SJSA1 (cell line): ENCODE measurements around the gene VAT1L. TPM values are rescaled to one million over a fixed set of nuclear protein-coding genes. Genes with fewer than 3 reads are reported as not detected.

ENCODE experiments used
- DNase-seq, 2 experiments: peaks; one replicate each; pipeline ENCODE4 v3.0.0-alpha.2; 2015 to 2020; ENCODE audit warnings: low spot score in 2 of 2, low read depth in 1 of 2
- H3K27ac ChIP-seq: fragments of 250-450 bp; sonication (Bioruptor Pico); 2 replicates; pipeline ENCODE4 v1.5.1; 2020; ENCODE audit warnings: mild to moderate bottlenecking, moderate library complexity
- H3K27me3 ChIP-seq: fragments of 250-450 bp; sonication (Bioruptor Pico); replicated peaks from 2 replicates; pipeline ENCODE4 v1.5.1; 2020; ENCODE audit warnings: mild to moderate bottlenecking, moderate library complexity
- H3K36me3 ChIP-seq: fragments of 250-450 bp; sonication (Bioruptor Pico); 2 replicates; pipeline ENCODE4 v1.5.1; 2020; ENCODE audit warnings: mild to moderate bottlenecking
- H3K4me1 ChIP-seq: fragments of 250-450 bp; sonication (Bioruptor Pico); replicated peaks from 2 replicates; pipeline ENCODE4 v1.6.1; 2021; ENCODE audit warnings: mild to moderate bottlenecking
- H3K4me3 ChIP-seq: fragments of 250-450 bp; sonication (Bioruptor Pico); 2 replicates; pipeline ENCODE4 v1.5.1; 2020; ENCODE audit warnings: mild to moderate bottlenecking
- H3K9me3 ChIP-seq: fragments of 250-450 bp; sonication (Bioruptor Pico); replicated peaks from 2 replicates; pipeline ENCODE4 v1.5.1; 2020; ENCODE audit warnings: mild to moderate bottlenecking
- total RNA-seq: library from RNA; depleted of rRNA; stranded (reverse); fragments of >200 nt; shearing (Covaris generic); gene quantifications from 2 replicates; pipeline ENCODE4 v1.2.3, GENCODE V29; 2014

VAT1L gene
- total RNA-seq, 1 experiment from 2014 or later: 0.24 TPM

DNA sequence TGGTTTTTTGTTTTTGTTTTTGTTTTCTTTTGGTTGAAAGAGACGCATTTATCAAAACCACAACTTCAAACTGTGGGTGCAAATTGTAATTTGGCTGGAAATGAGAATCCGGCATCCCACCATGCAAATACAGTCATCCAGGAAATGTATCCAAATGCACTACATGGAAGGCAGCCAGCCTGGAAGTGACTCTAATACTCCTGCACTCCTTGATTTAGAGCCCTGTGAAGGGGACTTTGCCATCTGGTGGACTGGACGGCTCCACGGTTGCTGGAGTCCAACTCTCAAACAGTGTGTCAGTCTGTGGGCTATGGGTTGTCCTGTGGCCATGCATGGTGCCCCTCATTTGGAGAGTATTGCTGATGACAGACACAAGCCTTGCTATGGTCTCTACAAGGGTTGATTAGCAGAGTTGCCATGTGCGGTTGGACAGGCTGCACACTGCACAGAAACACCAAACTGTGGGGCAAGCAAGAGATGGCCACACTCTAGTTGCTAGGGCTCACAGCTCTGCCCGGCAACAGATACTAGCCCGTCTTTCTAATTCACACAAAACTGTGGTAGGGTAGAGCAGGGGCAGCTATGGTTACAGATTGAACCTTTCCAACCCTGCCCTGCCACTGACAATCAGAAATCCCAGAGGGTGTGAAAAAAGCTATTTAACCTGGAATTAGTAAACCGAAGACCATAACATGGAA, 62.4 kb downstream of the VAT1L start:
- no peak overlapping the region for H3K27ac ChIP-seq
- DNase-seq: no peak
- no peaks in the 10 kb centered on the region for H3K36me3 ChIP-seq
- peaks cover 14% of the 10 kb centered on the region for H3K4me1 ChIP-seq
- no peaks in the 10 kb centered on the region; the same call in 1 of the 2 replicates for H3K9me3 ChIP-seq
- H3K27me3 ChIP-seq: no peaks in the 10 kb centered on the region
- H3K4me3 ChIP-seq: no peak overlapping the region

DNA sequence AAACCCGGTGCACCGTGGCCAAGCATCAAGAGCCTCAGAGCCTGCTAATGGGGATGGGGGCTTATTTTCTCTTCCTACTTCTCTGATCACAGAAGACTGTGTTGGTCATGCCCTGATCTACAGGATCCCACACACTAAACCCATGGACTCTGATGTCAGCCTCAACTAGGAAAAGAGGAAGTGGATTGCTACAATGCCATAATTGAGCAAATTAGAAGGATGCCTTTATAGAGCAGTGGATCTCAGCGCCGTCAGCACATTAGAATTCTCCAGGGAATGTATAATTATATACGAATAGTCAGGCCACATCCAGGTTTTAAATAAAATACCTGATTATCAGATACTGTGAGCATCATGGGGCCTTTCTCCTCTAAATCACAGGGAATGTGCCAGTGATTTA, 64.8 kb downstream of the VAT1L start:
- Histone ChIP-seq H3K9me3 (no peaks in the 10 kb centered on the region), H3K36me3 (no peaks in the 10 kb centered on the region), H3K27me3 (no peaks in the 10 kb centered on the region), H3K4me3 (no peak overlapping the region), H3K27ac (no peak overlapping the region), H3K4me1 (peaks cover 14% of the 10 kb centered on the region)
- no peak for DNase-seq

DNA sequence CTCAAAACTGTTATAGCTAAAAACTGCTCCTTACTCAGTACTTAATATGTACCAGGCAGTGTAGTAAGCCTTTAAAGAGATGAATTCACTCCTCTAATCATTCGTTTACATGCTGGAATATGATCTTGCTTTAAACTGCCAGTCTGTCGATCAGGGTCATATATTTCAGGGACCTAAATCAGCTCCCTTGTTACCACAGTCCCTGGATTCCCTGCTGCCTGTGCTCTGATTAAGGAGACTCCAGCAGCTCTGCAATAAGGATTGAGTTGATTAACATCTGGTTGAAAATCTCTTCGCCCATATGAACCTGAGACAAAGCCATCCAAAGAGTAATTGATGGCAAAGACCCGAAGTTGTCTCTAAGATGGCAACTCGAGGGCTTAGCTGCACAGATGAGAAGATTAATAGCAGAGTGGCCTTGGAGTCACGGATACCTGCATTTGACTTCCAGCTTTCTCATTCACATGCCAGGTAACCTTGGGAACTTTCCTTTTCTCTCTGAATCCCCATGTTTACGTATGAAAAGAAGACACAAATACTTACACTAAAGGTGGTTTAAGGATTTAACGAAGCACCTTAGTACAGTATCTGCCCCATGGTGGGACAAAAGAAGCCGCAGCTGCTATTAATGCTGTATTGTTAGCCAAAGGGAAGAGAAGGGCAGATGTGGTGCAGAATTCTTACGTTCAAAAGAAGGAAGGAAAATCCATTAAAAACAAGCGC, 68.2 kb downstream of the VAT1L start:
- no peaks in the 10 kb centered on the region for H3K36me3 ChIP-seq
- H3K9me3 ChIP-seq: no peaks in the 10 kb centered on the region
- H3K4me3 ChIP-seq: no peak overlapping the region
- DNase-seq: no peak
- no peaks in the 10 kb centered on the region for H3K27me3 ChIP-seq
- H3K27ac ChIP-seq: no peak overlapping the region
- peaks cover 14% of the 10 kb centered on the region for H3K4me1 ChIP-seq

DNA sequence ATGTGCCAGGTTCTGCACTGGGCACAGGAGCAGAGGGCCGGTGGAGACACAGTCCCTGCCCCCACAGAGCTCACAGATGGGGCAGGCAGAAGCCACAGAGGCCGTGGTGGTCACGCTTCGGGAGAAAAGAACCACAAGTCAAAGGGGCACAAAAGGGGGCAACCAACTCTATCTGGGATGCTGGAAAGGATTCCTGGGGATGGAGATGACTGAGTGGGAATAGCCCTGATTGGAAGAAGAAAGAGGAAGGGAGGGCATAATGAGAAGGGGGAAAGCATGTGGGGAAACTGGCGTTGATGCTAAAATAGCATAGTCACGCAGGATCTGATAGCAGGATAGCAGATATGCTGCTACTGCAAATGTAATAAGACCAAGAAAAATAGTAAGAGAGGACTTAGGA, 69.7 kb downstream of the VAT1L start:
- Histone ChIP-seq H3K27ac (no peak overlapping the region), H3K9me3 (no peaks in the 10 kb centered on the region), H3K36me3 (no peaks in the 10 kb centered on the region), H3K4me3 (no peak overlapping the region), H3K4me1 (peaks cover 14% of the 10 kb centered on the region), H3K27me3 (no peaks in the 10 kb centered on the region)
- DNase-seq: no peak

DNA sequence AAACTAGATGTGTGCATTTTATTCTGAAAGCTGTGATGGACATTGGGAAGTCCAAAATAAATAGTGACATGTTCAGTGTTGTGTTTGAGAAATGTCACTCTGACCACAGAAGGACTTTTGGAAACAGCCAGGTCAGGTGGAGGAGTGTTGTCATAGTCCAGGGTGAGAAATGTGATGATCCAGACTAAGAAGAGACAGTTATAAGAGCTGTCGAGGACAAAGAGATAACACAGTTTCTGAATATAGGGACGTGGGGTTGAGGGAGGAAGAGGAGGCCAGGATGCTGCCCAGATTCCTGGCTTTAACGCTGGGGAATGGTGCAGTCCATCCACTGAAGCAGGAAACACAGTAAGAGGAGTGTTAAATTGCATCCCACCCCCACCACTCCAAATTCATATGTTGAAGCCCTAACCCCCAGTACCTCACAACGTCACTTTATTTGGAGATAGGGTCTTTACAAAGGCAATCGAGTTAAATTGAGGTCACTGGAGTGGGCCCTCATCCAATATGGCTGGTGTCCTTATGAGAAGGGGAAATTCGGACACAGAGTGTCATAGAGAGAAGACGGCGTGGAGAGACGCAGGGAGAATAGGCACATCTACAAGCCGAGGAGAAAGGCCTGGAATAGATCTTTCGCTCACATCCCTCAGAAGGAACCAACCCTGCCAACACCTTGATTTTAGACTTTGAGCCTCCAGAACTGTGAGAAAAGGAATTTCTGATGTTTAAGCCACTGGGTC, 71.3 kb downstream of the VAT1L start:
- H3K27ac ChIP-seq: no peak overlapping the region
- H3K27me3 ChIP-seq: no peaks in the 10 kb centered on the region
- no peak overlapping the region for H3K4me3 ChIP-seq
- no peaks in the 10 kb centered on the region for H3K9me3 ChIP-seq
- H3K36me3 ChIP-seq: no peaks in the 10 kb centered on the region
- DNase-seq: no peak
- H3K4me1 ChIP-seq: peaks cover 2% of the 10 kb centered on the region; the same call in 1 of the 2 replicates

DNA sequence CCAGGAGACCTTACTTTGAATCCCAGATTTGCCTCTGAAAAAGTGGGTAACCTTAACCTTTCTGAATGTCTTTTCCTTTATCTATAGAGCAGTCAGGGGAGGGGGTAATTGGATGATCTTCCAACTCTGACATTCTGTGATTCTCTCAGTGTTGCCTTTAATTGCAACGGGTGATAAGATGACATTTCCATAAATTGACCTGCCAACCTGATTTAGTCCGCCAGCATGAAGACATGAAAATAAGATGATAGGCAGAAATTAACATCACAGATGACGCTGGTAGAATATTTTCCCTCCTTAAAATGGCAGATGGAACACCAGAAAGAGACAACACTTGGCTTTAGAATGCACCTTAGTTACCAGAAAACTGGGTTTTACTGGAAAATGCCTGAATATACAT, 72.6 kb downstream of the VAT1L start:
- Histone ChIP-seq H3K27ac (no peak overlapping the region), H3K9me3 (no peaks in the 10 kb centered on the region), H3K4me1 (no peaks in the 10 kb centered on the region), H3K4me3 (no peak overlapping the region), H3K27me3 (no peaks in the 10 kb centered on the region), H3K36me3 (no peaks in the 10 kb centered on the region)
- no peak for DNase-seq

DNA sequence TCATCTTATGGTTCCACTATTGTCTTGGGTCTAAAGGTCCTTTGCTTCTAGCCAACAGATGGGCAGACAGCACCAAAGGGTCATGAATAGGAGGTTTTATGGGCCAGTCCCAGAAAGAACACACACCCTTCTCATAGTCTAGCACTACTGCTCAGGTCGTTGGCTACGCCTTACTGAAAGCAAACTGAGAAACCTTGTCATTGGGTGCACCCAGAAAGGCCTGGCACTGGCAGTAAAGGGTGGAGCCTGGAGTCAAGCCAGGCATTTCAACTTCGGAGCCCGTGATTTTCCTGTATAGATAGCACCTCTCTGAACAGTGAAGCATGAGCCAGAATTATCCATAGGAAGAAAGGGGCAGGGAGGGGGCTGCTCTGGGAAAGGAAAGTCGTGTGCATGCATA, 74.9 kb downstream of the VAT1L start:
- no peaks in the 10 kb centered on the region for H3K27me3 ChIP-seq
- H3K4me3 ChIP-seq: no peak overlapping the region
- DNase-seq: no peak
- no peak overlapping the region for H3K27ac ChIP-seq
- no peaks in the 10 kb centered on the region for H3K36me3 ChIP-seq
- H3K4me1 ChIP-seq: no peaks in the 10 kb centered on the region
- H3K9me3 ChIP-seq: no peaks in the 10 kb centered on the region

DNA sequence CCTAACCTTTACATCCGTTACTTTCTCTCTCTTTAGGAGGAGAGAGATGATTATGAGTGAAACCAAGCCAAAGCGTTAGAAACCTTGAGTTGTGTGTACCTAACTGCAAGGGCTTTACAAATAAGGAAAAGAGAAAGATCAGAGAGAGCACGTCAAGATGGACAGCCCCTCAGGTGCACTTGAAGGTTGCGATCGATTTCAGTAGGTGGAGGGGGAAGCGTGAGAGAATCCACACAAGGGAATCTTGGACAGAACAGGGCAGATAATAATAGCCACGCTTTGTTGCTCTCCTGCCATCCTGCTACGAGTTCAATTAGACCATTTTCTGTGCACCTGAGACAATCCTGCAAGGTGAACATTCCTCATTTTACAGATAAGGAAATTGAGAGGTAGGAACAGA, 78.4 kb downstream of the VAT1L start:
- no peaks in the 10 kb centered on the region for H3K27me3 ChIP-seq
- H3K4me3 ChIP-seq: no peak overlapping the region
- H3K27ac ChIP-seq: no peak overlapping the region
- H3K4me1 ChIP-seq: no peaks in the 10 kb centered on the region
- DNase-seq: no peak
- H3K9me3 ChIP-seq: no peaks in the 10 kb centered on the region
- no peaks in the 10 kb centered on the region for H3K36me3 ChIP-seq

DNA sequence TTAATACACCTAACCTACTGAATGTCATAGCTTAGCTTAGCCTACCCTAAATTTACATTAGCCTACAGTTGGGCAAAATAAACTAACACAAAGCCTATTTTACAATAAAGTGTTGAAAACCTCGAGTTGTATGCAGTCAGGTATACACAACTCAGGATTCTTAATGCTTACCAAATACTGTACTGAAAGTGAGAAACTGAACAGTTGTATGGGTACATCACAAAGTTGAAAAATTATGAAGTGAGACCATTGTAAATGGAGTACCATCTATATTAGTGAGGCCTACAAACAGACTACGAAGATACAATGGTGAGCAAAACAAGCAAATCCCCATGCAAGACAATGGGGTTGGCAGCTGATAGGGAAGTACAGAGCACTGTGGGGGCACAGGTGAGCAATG, 79.7 kb downstream of the VAT1L start:
- DNase-seq: no peak
- Histone ChIP-seq H3K27ac (no peak overlapping the region), H3K36me3 (no peaks in the 10 kb centered on the region), H3K27me3 (no peaks in the 10 kb centered on the region), H3K9me3 (no peaks in the 10 kb centered on the region), H3K4me3 (no peak overlapping the region), H3K4me1 (no peaks in the 10 kb centered on the region)

DNA sequence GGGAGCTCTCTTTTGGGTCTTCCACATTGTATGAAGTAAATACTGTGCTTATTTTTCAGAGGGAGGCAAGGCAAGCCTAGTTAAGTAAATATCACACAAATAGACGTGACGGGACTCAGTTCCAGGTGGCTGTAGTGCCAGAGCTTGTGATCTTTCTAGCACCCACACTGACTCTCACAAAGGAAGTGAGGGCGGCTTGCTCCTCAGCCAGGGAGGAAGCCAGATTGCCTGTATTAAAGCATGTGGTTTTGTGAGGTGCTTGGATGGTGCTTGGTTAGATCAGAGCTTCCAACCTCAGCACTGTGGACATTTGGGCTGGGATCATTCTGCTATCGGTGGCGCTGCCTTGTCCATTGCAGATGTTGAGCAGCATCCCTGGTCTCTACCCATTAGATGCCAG, 80.1 kb downstream of the VAT1L start:
- DNase-seq: no peak
- H3K9me3 ChIP-seq: no peaks in the 10 kb centered on the region

DNA sequence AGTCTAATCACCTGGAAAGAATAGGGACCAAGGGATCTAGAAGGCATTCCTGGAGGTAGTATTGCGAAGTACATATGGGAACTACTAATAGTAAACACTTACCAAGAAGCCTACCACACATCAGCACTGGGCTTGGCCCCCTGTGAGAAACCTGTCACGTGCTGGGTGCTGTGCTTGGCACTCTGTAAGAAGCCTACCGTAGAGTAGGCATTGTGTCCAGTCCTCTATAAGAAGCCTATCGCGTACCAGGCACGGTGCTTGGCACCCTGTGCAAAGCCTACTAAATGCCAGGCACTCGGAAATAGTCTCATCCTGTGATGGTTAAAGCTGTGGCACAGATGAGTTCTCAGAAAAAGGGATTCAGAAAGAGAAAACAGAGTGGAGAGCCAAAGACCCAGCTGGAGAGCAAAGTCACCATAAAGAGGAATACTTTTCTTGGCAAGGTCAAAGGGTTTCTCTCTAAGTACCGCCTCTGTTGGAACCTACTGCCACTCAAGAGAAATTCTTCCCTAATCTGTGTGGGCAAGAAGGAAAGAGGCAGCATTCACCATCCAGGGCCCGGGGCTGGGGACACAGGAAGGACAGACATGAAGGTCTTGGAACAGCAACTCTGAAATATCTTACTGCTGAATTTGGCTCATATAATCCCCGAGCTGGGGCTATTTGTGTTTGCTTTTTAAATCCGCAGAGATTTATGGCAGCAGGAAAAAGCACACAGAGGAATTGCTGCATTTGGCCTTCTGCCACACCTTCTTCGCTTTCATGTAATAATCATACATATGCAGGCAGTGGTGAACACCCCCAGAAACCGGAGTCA, 81.8 kb downstream of the VAT1L start:
- Histone ChIP-seq H3K4me1 (no peaks in the 10 kb centered on the region), H3K4me3 (no peak overlapping the region), H3K27ac (no peak overlapping the region), H3K27me3 (no peaks in the 10 kb centered on the region), H3K9me3 (no peaks in the 10 kb centered on the region), H3K36me3 (no peaks in the 10 kb centered on the region)
- DNase-seq: no peak

More for the DNA sequence above, 80.1 kb downstream of the VAT1L start:
- H3K4me1 ChIP-seq: no peaks in the 10 kb centered on the region
- no peaks in the 10 kb centered on the region for H3K36me3 ChIP-seq
- H3K4me3 ChIP-seq: no peak overlapping the region
- H3K27ac ChIP-seq: no peak overlapping the region
- no peaks in the 10 kb centered on the region for H3K27me3 ChIP-seq

DNA sequence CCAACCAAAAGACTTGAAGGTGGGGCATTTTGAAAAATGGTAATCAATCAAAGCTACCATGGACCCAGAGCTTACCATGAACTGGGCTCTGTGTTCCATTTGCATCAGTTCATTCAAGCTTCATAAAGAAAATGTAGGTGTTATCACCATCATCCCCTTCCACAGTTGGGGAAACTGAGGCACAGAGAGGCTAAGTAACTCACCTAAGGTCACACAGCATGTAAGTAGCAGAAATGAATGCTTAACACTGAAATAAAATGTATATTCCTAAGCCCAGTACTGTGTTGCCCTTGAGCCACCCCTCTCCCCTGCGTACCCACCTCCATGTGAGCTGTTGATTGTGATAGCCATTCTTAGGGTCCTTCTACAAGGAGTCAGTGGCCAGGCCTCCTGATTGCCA, 83.6 kb downstream of the VAT1L start:
- Histone ChIP-seq H3K4me3 (no peak overlapping the region), H3K4me1 (no peaks in the 10 kb centered on the region), H3K36me3 (no peaks in the 10 kb centered on the region), H3K9me3 (no peaks in the 10 kb centered on the region), H3K27ac (no peak overlapping the region), H3K27me3 (no peaks in the 10 kb centered on the region)
- no peak for DNase-seq

DNA sequence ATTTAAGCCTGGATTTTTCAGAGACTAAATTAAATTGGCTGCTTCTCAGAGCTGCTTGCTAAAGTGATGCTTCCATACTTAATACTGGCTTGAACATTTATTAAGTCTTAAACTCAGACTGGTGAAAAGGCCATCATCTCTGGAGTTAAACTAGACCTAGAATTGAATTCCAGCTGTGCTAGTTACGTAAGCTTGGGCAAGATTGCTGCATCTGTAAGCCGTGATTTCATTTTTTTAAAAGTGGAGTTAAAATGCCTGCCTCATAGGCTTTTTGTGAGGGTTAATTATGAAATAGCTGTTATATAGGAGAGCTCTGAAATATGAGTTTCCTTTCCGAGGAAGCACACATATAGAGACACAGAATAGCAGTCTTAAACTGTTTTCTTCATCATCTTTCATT, 84.7 kb downstream of the VAT1L start:
- DNase-seq: no peak
- H3K36me3 ChIP-seq: no peaks in the 10 kb centered on the region

More for the DNA sequence above, 84.7 kb downstream of the VAT1L start:
- Histone ChIP-seq H3K27me3 (no peaks in the 10 kb centered on the region), H3K9me3 (no peaks in the 10 kb centered on the region), H3K27ac (no peak overlapping the region), H3K4me1 (peaks cover 6% of the 10 kb centered on the region), H3K4me3 (no peak overlapping the region)
